GM20000 (cell line): ENCODE results near the gene UTF1.

Source experiments
- DNase-seq: peaks from one replicate; pipeline ENCODE4 v3.0.0; 2012; ENCODE audit warnings: low spot score
- CTCF ChIP-seq: IDR thresholded peaks from 2 replicates; pipeline ENCODE4 v1.5.1; 2012; ENCODE audit warnings: mild to moderate bottlenecking, control low read depth; ENCODE audit errors: extremely low read depth, missing control alignments

Gene UTF1

GRCh38 chr10:133246236-133246626, 16.2 kb downstream of the UTF1 start:
- no peak for TF ChIP-seq CTCF
- no peak for DNase-seq

- no peak for TF ChIP-seq CTCF
- no peak for DNase-seq
Observed at GRCh38 chr10:133247681-133248333, 17.8 kb downstream of the UTF1 start.

- DNase-seq: no peak
- no peak for TF ChIP-seq CTCF
Observed at GRCh38 chr10:133248334-133248715, 18.3 kb downstream of the UTF1 start.

GRCh38 chr10:133249094-133249780, 19.2 kb downstream of the UTF1 start:
- no peak for DNase-seq
- TF ChIP-seq CTCF: no peak

GRCh38 chr10:133249975-133250754, 20.1 kb downstream of the UTF1 start:
- no peak for TF ChIP-seq CTCF
- no peak for DNase-seq

GRCh38 chr10:133251388-133252222, 21.6 kb downstream of the UTF1 start:
- no peak for TF ChIP-seq CTCF
- DNase-seq: no peak

GRCh38 chr10:133252223-133252552, 22.2 kb downstream of the UTF1 start:
- no peak for TF ChIP-seq CTCF
- no peak for DNase-seq
